GM19468 (cell line): ENCODE measurements around the gene ASAP2.
A peak's percentile ranks its signal among the peaks of the same experiment; 100 is the strongest.

Source experiments
- ATAC-seq: cut with Tn5 transposase; IDR thresholded peaks from one replicate; pipeline ENCODE4 v1.9.1; 2021; ENCODE audit warnings: mild to moderate bottlenecking, moderate library complexity, moderate number of reproducible peaks; ENCODE audit not compliant: unreplicated experiment; ENCODE audit errors: extremely low read depth

ASAP2 gene

GRCh38 chr2:9335322-9335832 is 128.8 kb downstream of the ASAP2 start:
- ATAC-seq, result no peak

DNA sequence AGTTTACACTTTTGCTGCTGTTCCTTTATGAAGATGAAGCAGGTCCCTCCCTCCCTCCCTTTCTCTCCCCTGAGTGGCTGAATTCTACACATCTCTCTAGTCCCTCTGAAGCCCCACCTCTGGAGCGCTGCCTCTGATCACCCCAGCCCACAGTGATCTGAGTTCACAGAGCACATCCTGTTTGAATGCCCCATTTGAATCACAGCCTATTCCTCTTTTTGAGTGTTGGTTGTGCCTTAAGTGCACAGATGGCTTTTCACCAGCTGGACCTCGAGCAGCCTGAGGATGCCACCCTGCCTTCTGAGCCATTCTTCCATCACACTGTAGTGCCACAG is 129.6 kb downstream of the ASAP2 start:
- peak; percentile 46 for ATAC-seq

GRCh38 chr2:9336576-9337314 is 130.1 kb downstream of the ASAP2 start:
- no peak for ATAC-seq

- ATAC-seq, result no peak
Measured at GRCh38 chr2:9337901-9338300, 131.3 kb downstream of the ASAP2 start.

- ATAC-seq, result no peak
Measured at GRCh38 chr2:9341337-9341887, 134.8 kb downstream of the ASAP2 start.

DNA sequence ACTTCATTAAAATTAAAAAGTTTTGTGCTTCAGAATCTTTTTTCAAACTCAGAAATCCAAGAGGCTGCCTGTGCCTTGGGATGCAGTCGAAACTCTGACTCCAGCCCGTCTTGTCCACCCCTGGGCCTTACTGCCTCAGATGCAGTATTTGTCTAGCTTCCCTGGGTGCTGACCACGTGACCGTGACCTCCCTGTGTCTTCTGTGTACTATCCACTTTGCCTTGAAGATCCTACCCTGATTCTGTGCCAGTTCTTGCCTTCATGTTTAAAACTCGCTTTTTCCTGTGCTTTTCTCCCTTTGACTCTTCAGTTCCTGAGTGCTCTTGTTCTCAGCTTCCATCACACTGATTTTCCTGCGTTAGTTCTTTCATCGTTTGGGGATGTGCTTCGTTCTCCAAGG is 136.0 kb downstream of the ASAP2 start:
- ATAC-seq, result no peak

DNA sequence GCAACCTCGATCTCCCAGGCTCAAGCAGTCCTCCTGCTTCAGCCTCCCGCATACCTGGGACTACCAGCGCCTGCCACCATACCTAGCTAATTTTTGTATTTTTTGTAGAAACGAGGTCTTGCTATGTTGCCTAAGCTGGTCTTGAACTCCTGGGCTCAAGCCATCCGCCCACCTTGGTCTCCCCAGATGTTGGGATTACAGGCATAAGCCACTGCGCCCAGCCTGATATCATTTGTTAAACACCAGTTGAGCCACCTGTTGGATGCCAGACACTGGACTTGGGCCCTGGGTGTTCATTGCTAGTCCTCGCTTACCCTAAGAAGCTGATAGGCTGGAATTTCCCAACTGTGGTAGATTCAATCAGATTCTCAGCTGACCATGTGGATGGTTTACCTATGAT is 136.9 kb downstream of the ASAP2 start:
- no peak for ATAC-seq

DNA sequence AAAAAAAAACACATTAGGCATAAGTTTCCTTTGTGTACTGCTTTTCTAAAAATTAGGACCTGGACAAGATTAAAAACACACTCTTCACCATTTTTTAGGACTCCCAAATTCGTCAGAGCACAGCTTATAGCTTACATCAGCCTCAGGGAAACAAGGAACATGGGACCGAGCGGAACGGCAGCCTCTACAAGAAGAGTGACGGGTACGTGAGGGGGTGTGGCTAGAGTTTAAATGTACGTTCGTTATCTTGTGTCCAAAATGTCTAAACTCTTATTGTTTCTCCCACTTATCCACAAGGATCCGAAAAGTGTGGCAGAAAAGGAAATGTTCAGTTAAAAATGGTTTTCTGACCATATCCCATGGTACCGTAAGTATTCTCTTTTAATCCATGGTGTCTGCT is 137.8 kb downstream of the ASAP2 start:
- ATAC-seq, result no peak

DNA sequence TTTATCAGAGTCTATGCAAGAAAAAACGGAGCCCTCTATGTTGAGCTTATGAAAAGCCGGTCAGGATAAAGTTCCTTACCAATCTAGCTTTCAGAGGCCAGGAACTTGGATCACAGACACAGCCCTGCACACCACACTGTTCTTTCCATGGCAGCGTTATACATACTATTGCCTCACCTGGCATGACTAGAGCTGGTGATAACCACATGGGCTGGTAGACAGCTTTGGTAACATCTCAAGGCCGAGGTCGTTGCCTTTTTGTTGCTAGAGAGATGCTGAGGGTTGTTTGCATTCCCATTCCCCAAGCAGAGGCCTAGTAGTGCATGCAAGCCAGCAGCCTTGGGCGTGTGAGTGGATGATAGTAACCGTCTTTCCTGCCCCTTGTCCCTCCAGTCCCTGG is 138.7 kb downstream of the ASAP2 start:
- no peak for ATAC-seq

GRCh38 chr2:9345997-9346396 is 139.4 kb downstream of the ASAP2 start:
- ATAC-seq, result no peak

- ATAC-seq, result no peak
Measured at GRCh38 chr2:9346885-9347284, 140.3 kb downstream of the ASAP2 start.

- ATAC-seq, result no peak
Measured at GRCh38 chr2:9347411-9347881, 140.8 kb downstream of the ASAP2 start.

GRCh38 chr2:9354318-9354717 is 147.7 kb downstream of the ASAP2 start:
- no peak for ATAC-seq

GRCh38 chr2:9355270-9355669 is 148.7 kb downstream of the ASAP2 start:
- no peak for ATAC-seq

DNA sequence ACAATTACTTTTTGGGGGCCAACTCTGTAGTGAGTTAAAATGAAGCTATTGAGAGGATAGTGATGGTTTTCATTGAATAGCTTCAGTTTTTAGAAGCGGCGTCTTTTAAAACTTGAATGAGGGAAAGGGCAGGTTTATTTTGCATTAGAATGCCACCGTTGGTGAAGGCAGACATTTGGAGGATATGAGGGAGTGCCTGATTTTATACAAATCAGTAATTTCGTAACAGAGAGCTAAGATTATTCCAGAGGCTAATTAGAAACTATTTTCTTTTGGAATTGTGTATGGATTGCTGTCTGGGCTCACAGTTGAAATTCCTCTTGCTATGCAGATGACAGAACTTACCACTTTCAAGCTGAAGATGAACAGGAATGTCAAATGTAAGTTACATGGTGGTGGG is 149.1 kb downstream of the ASAP2 start:
- no peak for ATAC-seq

DNA sequence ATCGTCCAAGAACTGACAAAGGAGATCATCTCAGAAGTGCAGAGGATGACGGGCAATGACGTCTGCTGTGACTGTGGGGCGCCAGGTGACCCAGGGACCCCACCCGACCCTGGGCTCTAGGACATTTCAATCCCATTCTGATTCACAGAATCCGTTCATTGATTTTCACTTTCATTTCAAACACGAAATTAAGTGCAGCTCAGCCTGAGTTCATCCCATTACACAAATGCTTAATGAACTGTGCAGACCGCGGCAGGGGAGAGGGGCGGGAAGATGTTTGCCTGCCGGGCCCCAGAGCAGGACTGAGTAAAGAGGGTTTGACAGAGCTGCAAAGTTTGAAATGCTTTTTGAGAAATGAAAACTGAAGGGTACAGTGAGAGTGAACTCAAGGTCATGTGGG is 149.6 kb downstream of the ASAP2 start:
- ATAC-seq, result no peak

- ATAC-seq, result no peak
Measured at GRCh38 chr2:9358846-9359245, 152.2 kb downstream of the ASAP2 start.

- no peak for ATAC-seq
Measured at GRCh38 chr2:9359463-9359862, 152.9 kb downstream of the ASAP2 start.

DNA sequence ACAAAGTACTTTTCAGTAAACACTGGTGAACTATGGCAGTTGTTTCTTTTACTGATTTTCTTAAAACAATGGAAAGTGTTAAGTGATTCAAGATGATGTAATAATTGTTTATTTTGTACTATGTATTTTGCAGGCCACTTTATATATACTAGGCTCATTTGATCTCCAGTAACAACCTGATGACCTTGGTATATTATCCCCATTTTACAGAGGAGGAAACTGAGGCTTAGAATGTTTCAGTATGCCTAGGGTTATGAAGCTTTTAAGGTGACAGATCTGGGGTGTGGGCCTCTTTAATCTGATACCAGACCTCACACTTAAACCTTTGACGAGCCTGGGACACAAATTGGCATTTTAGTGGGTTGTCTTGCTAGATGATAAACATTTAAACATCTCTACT is 153.5 kb downstream of the ASAP2 start:
- no peak for ATAC-seq

DNA sequence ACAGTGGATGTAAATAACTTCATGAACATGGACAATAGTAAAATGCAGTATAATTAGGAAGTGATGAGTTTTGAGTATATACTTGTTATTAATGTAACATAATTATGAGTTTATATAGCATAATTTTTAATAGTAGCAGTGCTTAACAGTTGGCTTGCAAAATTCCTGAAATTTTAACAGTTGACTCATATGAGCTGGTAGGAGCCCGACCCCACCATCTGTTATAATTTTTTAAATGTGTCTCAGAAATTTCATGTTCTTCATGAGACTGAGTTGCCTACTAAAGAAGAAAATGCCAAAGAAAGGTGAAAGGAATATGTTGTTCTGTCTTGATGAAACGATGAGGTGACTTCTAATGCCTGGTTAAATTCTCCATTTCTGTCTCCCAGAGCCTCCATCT is 154.1 kb downstream of the ASAP2 start:
- no peak for ATAC-seq

- ATAC-seq, result no peak
Measured at GRCh38 chr2:9364373-9364772, 157.8 kb downstream of the ASAP2 start.
